PFSK-1 (cell line): ENCODE results near the gene TTC16.

Experiments
- POLR2AphosphoS5 ChIP-seq: IDR thresholded peaks from 2 replicates; pipeline ENCODE4 v1.6.1; 2012; ENCODE audit warnings: low read depth, mild to moderate bottlenecking, control low read depth, low read length, moderate library complexity
- TAF1 ChIP-seq: IDR thresholded peaks from 2 replicates; pipeline ENCODE4 v1.6.1; 2012; ENCODE audit warnings: low read length, control low read depth, borderline replicate concordance; ENCODE audit not compliant: insufficient read depth
- TF ChIP-seq, protein P1 (sequence below), 2 experiments: IDR thresholded peaks; 2 replicates each; pipeline versions ENCODE4 v1.6.1 to v1.8.0; 2011 to 2012; ENCODE audit warnings: low read depth in 2 of 2, low read length in 2 of 2, control low read depth in 1 of 2, inconsistent platforms in 1 of 2, mild to moderate bottlenecking in 1 of 2, moderate library complexity in 1 of 2; ENCODE audit not compliant: insufficient read depth in 1 of 2

DNA sequence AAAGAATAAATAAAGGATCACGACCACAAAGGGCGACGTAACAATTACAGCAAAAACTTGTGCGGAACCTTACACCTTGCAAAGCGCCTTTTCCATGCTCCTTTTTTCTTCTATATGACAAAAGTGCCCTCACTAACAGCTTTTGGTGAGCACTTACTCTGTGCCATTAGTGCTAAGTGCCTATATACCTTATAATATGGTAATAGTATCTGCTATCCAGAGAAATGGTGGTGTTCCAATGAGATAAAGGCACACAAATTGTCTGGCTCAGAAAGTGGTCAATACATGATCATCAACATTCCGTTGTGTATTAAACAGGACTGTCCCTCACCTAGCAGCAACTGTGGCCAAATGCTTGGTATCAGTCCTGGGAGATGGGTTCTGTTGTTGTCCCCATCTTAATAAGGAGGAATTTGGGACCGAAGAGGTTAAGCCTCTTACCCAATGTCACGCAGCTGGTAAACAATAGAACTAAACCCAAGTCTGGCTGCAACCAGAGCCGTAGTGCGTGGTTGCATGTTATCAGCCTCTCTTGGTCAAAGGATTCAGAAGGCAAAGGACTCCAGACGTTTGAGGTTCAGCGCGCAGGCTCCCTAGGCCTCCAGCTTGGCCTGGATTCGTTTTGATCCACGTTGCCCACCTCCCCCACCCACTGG lies 19.8 kb downstream of the TTC16 start:
- TF ChIP-seq, protein P1, sequence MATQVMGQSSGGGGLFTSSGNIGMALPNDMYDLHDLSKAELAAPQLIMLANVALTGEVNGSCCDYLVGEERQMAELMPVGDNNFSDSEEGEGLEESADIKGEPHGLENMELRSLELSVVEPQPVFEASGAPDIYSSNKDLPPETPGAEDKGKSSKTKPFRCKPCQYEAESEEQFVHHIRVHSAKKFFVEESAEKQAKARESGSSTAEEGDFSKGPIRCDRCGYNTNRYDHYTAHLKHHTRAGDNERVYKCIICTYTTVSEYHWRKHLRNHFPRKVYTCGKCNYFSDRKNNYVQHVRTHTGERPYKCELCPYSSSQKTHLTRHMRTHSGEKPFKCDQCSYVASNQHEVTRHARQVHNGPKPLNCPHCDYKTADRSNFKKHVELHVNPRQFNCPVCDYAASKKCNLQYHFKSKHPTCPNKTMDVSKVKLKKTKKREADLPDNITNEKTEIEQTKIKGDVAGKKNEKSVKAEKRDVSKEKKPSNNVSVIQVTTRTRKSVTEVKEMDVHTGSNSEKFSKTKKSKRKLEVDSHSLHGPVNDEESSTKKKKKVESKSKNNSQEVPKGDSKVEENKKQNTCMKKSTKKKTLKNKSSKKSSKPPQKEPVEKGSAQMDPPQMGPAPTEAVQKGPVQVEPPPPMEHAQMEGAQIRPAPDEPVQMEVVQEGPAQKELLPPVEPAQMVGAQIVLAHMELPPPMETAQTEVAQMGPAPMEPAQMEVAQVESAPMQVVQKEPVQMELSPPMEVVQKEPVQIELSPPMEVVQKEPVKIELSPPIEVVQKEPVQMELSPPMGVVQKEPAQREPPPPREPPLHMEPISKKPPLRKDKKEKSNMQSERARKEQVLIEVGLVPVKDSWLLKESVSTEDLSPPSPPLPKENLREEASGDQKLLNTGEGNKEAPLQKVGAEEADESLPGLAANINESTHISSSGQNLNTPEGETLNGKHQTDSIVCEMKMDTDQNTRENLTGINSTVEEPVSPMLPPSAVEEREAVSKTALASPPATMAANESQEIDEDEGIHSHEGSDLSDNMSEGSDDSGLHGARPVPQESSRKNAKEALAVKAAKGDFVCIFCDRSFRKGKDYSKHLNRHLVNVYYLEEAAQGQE (IDR thresholded peaks at IDR 0.05; ENCODE audit: insufficient read depth in 1 of 2, low read depth in 2 of 2, low read length in 2 of 2) = no peak
- TF ChIP-seq POLR2AphosphoS5 = no peak
- TF ChIP-seq TAF1 = no peak
